ENCODE measurements around the gene PCCA.

- TF ChIP-seq EZH2 (IDR thresholded peaks at IDR 0.05; ENCODE audit: borderline replicate concordance, low read depth, low read length, severe bottlenecking) = no peak
- TF ChIP-seq, protein P1, sequence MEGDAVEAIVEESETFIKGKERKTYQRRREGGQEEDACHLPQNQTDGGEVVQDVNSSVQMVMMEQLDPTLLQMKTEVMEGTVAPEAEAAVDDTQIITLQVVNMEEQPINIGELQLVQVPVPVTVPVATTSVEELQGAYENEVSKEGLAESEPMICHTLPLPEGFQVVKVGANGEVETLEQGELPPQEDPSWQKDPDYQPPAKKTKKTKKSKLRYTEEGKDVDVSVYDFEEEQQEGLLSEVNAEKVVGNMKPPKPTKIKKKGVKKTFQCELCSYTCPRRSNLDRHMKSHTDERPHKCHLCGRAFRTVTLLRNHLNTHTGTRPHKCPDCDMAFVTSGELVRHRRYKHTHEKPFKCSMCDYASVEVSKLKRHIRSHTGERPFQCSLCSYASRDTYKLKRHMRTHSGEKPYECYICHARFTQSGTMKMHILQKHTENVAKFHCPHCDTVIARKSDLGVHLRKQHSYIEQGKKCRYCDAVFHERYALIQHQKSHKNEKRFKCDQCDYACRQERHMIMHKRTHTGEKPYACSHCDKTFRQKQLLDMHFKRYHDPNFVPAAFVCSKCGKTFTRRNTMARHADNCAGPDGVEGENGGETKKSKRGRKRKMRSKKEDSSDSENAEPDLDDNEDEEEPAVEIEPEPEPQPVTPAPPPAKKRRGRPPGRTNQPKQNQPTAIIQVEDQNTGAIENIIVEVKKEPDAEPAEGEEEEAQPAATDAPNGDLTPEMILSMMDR (IDR thresholded peaks at IDR 0.05; ENCODE audit: borderline replicate concordance, extremely low read depth, low read length, poor library complexity, severe bottlenecking) = no peak
These were observed 274.4 kb downstream of the PCCA start for GRCh38 chr13:100363285-100363711.

Data from DND-41 (cell line).